DND-41 (cell line): Measurements from ENCODE around the gene KIF26A.

Experiments used
- CTCF ChIP-seq: IDR thresholded peaks from 2 replicates; pipeline ENCODE4 v1.5.1; 2012; ENCODE audit warnings: borderline replicate concordance, low read length, moderate library complexity, mild to moderate bottlenecking; ENCODE audit not compliant: poor library complexity, severe bottlenecking; ENCODE audit errors: extremely low read depth
- EZH2 ChIP-seq: IDR thresholded peaks from 3 replicates; pipeline ENCODE4 v1.6.1; 2012; ENCODE audit warnings: borderline replicate concordance, low read depth, mild to moderate bottlenecking, moderate library complexity, low read length, inconsistent platforms; ENCODE audit not compliant: severe bottlenecking

- no peak for TF ChIP-seq CTCF
- TF ChIP-seq EZH2, result no peak
Observed at GRCh38 chr14:104194016-104194415, 55.6 kb downstream of the KIF26A start.
